PC-3 (cell line): Measurements from ENCODE around the gene CYP46A1. TPM values are rescaled to one million over a fixed set of nuclear protein-coding genes. Genes with fewer than 3 reads are reported as not detected.

Source experiments
- ATAC-seq: fragments of 200-7000 bp; cut with Tn5 transposase; 2 replicates; pipeline ENCODE4 v1.9.1; 2020; ENCODE audit warnings: mild to moderate bottlenecking, moderate library complexity
- BruUV-seq: library from RNA; stranded (reverse); fragments of 400-500 nt; replicated peaks from 2 replicates; lab custom pipeline; 2021; lab: Mats Ljungman, UMichigan
- CTCF ChIA-PET: fragments of 300-600 bp; sonication (Branson Sonifier 250); formaldehyde crosslinking; loops from one replicate; lab custom pipeline; 2022; ENCODE audit warnings: antibody characterized with exemption; lab: Charles Lee
- POLR2A ChIA-PET: fragments of 300-600 bp; sonication (Branson Sonifier 250); formaldehyde crosslinking; loops from one replicate; lab custom pipeline; 2022; ENCODE audit warnings: antibody characterized with exemption; ENCODE audit not compliant: unreplicated experiment; lab: Charles Lee
- DNase-seq: peaks from one replicate; pipeline ENCODE4 v3.0.0-alpha.2; 2015
- H2AFZ ChIP-seq: fragments of 300-600 bp; sonication (generic); 2 replicates; pipeline ENCODE4 v1.6.0; 2016; ENCODE audit warnings: antibody characterized with exemption, low read length
- H3F3A ChIP-seq: fragments of 300-600 bp; sonication (generic); one replicate; pipeline ENCODE4 v1.6.0; 2017; ENCODE audit warnings: antibody characterized with exemption, low read length, control low read depth, mild to moderate bottlenecking; ENCODE audit not compliant: unreplicated experiment
- H3K27ac ChIP-seq: fragments of 300-600 bp; sonication (generic); 2 replicates; pipeline ENCODE4 v1.5.1; 2016; ENCODE audit warnings: mild to moderate bottlenecking, low read length
- H3K27me3 ChIP-seq: fragments of 300-600 bp; sonication (generic); 2 replicates; pipeline ENCODE4 v1.6.1; 2016; ENCODE audit warnings: low read length, mixed read lengths
- H3K36me3 ChIP-seq: fragments of 300-600 bp; sonication (generic); 2 replicates; pipeline ENCODE4 v1.6.1; 2016; ENCODE audit warnings: low read depth, mixed run types, low read length, mixed read lengths
- H3K4me1 ChIP-seq: fragments of 300-600 bp; sonication (generic); 2 replicates; pipeline ENCODE4 v1.5.1; 2016; ENCODE audit warnings: low read length; ENCODE audit not compliant: insufficient read depth
- H3K4me2 ChIP-seq: fragments of 300-600 bp; sonication (generic); 2 replicates; pipeline ENCODE4 v1.6.0; 2016; ENCODE audit warnings: low read length
- H3K4me3 ChIP-seq: fragments of 300-600 bp; sonication (generic); 2 replicates; pipeline ENCODE4 v1.5.1; 2016; ENCODE audit warnings: mild to moderate bottlenecking, low read length, mixed read lengths
- H3K79me2 ChIP-seq: fragments of 300-600 bp; sonication (generic); 2 replicates; pipeline ENCODE4 v1.6.1; 2017; ENCODE audit warnings: low read length, mixed read lengths
- H3K9ac ChIP-seq: fragments of 300-600 bp; sonication (generic); 2 replicates; pipeline ENCODE4 v1.6.0; 2016; ENCODE audit warnings: mild to moderate bottlenecking, low read length
- H3K9me2 ChIP-seq: fragments of 300-600 bp; sonication (generic); replicated peaks from 2 replicates; pipeline ENCODE4 v1.6.1; 2016; ENCODE audit warnings: mixed run types, low read length, mixed read lengths
- H3K9me3 ChIP-seq: fragments of 300-600 bp; sonication (generic); 2 replicates; pipeline ENCODE4 v1.6.1; 2016; ENCODE audit warnings: low read length, mixed read lengths
- H4K20me1 ChIP-seq: fragments of 300-600 bp; sonication (generic); 2 replicates; pipeline ENCODE4 v1.6.1; 2016; ENCODE audit warnings: low read length, mixed read lengths
- EZH2 ChIP-seq: fragments of 300-600 bp; sonication (generic); IDR thresholded peaks from one replicate; pipeline ENCODE4 v1.6.1; 2017; ENCODE audit warnings: antibody characterized with exemption, mild to moderate bottlenecking, low read length; ENCODE audit not compliant: unreplicated experiment
- EZH2phosphoT487 ChIP-seq: fragments of 300-600 bp; sonication (generic); IDR thresholded peaks from 2 replicates; pipeline ENCODE4 v1.6.1; 2018; ENCODE audit warnings: mild to moderate bottlenecking, antibody characterized with exemption, low read length, borderline replicate concordance
- intact Hi-C: fragments of 100-400 bp; cut with micrococcal nuclease; formaldehyde crosslinking; loops from 2 replicates; pipeline ENCODE4 v1.9.0; 2023
- total RNA-seq: library from RNA; depleted of rRNA; stranded (reverse); fragments of >200 nt; gene quantifications from 2 replicates; pipeline ENCODE4 v1.2.3, GENCODE V29; 2014
- TF ChIP-seq, protein P1 (sequence below): fragments of 300-600 bp; sonication (generic); conservative IDR thresholded peaks from 2 replicates; pipeline ENCODE4 v1.5.1; 2017; ENCODE audit warnings: antibody characterized with exemption, low read depth, mild to moderate bottlenecking, low read length

The CYP46A1 gene
- total RNA-seq, 1 experiment from 2014 or later, result 1.2 TPM

DNA sequence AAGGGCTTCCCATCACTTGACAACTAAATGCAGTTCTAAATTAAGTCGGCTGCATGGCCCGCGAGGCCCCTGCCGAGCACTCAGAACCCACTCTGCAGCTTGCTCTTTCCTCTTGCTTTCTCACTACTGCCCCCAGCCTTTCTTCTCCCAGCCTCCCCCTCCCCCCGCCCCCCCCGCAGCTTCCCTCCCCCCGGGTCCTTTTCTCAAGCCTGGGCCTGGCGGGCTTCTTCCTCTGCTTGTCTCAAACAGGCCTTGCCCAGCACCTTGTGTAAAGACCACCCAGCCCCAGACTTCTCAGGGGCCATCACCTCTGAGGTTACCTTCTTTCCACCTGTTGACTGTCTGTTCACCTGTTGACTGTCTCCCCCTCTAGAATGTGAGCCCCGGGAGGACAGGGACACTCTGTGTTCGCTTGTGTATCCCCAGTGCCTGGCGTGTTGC lies 1.1 kb downstream of the CYP46A1 start:
- Histone ChIP-seq H3K9ac (no peak overlapping the region), H3K9me3 (no peaks in the 10 kb centered on the region), H3K79me2 (no peaks in the 10 kb centered on the region), H3K4me1 (peaks cover 4% of the 10 kb centered on the region; the same call in 1 of the 2 replicates), H3F3A (no peaks in the 10 kb centered on the region), H3K36me3 (no peaks in the 10 kb centered on the region), H2AFZ (no peak overlapping the region), H4K20me1 (no peaks in the 10 kb centered on the region), H3K4me2 (no peak overlapping the region), H3K4me3 (no peak overlapping the region), H3K27me3 (no peaks in the 10 kb centered on the region), H3K27ac (no peak overlapping the region), H3K9me2 (no peaks in the 10 kb centered on the region)
- CTCF ChIA-PET, result no interaction called here
- DNase-seq, result no peak
- intact Hi-C loops, result no loop called here
- POLR2A ChIA-PET, result no interaction called here
- ATAC-seq, result no peak
- no TSS peak for BruUV-seq
- TF ChIP-seq, protein P1, sequence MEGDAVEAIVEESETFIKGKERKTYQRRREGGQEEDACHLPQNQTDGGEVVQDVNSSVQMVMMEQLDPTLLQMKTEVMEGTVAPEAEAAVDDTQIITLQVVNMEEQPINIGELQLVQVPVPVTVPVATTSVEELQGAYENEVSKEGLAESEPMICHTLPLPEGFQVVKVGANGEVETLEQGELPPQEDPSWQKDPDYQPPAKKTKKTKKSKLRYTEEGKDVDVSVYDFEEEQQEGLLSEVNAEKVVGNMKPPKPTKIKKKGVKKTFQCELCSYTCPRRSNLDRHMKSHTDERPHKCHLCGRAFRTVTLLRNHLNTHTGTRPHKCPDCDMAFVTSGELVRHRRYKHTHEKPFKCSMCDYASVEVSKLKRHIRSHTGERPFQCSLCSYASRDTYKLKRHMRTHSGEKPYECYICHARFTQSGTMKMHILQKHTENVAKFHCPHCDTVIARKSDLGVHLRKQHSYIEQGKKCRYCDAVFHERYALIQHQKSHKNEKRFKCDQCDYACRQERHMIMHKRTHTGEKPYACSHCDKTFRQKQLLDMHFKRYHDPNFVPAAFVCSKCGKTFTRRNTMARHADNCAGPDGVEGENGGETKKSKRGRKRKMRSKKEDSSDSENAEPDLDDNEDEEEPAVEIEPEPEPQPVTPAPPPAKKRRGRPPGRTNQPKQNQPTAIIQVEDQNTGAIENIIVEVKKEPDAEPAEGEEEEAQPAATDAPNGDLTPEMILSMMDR, result no peak
- no peak for TF ChIP-seq EZH2phosphoT487

DNA sequence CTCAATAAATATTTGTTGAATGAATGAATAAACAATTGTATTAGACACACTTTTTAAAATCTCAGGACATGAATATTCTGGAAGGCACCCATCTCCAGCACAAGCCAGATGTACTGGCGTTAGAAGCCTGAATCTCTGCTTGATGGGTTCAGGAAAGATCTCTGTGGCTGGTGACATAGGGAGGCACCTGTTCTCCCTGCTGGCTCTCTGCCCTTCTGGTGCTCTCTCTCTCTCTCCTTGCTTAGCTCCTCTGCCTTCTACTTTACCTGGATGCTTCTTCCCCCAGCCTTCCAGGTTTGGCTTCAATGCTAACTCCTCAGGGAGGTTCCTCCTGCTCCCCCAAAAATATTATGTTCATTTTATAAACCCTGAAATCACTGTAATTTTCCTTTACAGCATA lies 1.5 kb downstream of the CYP46A1 start:
- Histone ChIP-seq H3K79me2 (no peaks in the 10 kb centered on the region), H3K4me2 (no peak overlapping the region), H2AFZ (no peak overlapping the region), H3K4me1 (peaks cover 4% of the 10 kb centered on the region; the same call in 1 of the 2 replicates), H3K9me2 (no peaks in the 10 kb centered on the region), H3K27me3 (no peaks in the 10 kb centered on the region), H4K20me1 (no peaks in the 10 kb centered on the region), H3K4me3 (no peak overlapping the region), H3K36me3 (no peaks in the 10 kb centered on the region), H3K9ac (no peak overlapping the region), H3K27ac (no peak overlapping the region), H3K9me3 (no peaks in the 10 kb centered on the region), H3F3A (no peaks in the 10 kb centered on the region)
- BruUV-seq, result no TSS peak
- POLR2A ChIA-PET, result no interaction called here
- CTCF ChIA-PET, result no interaction called here
- TF ChIP-seq, protein P1, result no peak
- no peak for TF ChIP-seq EZH2
- no peak for TF ChIP-seq EZH2phosphoT487
- intact Hi-C loops, result no loop called here
- DNase-seq (no peak), ATAC-seq (no peak)

DNA sequence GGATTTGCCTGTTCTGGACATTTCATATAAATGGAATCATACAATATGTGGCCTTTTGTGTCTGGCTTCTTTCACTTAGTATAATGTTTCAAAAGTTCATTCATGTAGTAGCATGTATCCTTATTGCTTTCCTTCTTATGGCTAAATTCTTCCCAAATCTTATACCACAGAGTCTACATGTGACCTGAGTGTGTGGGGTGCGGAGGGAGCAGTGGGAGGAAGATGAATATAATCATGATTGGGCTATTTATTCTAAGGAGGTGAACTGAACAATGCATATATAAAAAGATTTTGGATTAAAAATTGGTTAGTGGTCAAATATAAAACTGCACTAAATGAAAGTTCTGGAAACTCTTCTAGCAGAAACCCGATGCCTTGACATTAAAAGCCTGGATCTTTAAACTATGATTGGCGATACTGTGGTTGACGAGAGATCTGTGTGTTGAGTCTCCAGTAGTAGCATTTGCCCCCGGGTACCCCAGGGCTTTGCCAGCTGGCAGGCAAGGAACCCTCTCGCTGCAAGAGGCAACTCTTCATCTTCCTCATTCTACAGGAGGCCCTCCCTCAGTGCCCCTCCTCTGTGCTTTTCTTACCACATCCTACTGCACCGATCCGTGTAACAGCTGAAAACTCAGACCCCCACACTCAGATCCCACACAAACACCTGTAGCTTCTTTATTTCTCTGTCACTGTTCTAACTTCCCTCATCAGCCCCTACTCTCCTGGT lies 2.6 kb downstream of the CYP46A1 start:
- H3K4me2 ChIP-seq, result no peak overlapping the region
- TF ChIP-seq EZH2phosphoT487, result no peak
- TF ChIP-seq, protein P1, result no peak
- no peak for TF ChIP-seq EZH2
- no peaks in the 10 kb centered on the region for H3F3A ChIP-seq
- DNase-seq (no peak), ATAC-seq (no peak)
- no peak overlapping the region for H2AFZ ChIP-seq
- no TSS peak for BruUV-seq
- H3K9me2 ChIP-seq, result no peaks in the 10 kb centered on the region
- no peaks in the 10 kb centered on the region for H4K20me1 ChIP-seq
- intact Hi-C loops, result no loop called here
- no peak overlapping the region for H3K27ac ChIP-seq
- no peak overlapping the region for H3K4me3 ChIP-seq
- POLR2A ChIA-PET, result no interaction called here
- CTCF ChIA-PET, result no interaction called here
- no peaks in the 10 kb centered on the region for H3K27me3 ChIP-seq
- no peaks in the 10 kb centered on the region for H3K9me3 ChIP-seq
- H3K36me3 ChIP-seq, result no peaks in the 10 kb centered on the region
- peaks cover 4% of the 10 kb centered on the region; the same call in 1 of the 2 replicates for H3K4me1 ChIP-seq
- H3K79me2 ChIP-seq, result no peaks in the 10 kb centered on the region
- H3K9ac ChIP-seq, result no peak overlapping the region
